Measurements from ENCODE around the gene GUCY1A2.

The GUCY1A2 gene

DNA sequence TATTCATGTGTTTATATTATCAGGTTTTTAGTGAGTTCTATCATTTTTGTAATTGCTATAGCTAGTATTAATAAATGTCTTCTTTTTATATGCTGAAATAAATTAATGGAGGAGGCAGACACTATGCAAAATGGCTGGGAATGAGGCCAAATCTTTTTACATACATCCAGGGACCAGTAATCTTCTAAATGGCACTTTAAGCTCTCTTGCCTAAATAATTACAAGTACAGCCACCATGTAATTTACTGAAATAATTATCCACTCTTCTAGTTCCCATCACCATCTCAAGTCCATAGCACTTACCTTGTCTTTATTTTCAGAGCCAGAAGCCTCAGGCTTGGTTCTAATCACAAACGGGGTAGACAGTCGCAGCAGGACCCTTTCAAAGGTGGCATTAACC, 79.1 kb downstream of the GUCY1A2 start:
- in situ Hi-C loops (cut with HindIII; ENCODE audit: low pct_ligation_motif_present, low sequenced_read_pairs), result no loop called here
- Histone ChIP-seq H3K36me3 (replicated peaks) (no peaks in the 10 kb centered on the region), H3K27ac (no peak overlapping the region), H3K27me3 (replicated peaks) (no peaks in the 10 kb centered on the region), H3K4me3 (ENCODE audit: low read depth, low read length) (no peak overlapping the region)
- TF ChIP-seq, protein P1, sequence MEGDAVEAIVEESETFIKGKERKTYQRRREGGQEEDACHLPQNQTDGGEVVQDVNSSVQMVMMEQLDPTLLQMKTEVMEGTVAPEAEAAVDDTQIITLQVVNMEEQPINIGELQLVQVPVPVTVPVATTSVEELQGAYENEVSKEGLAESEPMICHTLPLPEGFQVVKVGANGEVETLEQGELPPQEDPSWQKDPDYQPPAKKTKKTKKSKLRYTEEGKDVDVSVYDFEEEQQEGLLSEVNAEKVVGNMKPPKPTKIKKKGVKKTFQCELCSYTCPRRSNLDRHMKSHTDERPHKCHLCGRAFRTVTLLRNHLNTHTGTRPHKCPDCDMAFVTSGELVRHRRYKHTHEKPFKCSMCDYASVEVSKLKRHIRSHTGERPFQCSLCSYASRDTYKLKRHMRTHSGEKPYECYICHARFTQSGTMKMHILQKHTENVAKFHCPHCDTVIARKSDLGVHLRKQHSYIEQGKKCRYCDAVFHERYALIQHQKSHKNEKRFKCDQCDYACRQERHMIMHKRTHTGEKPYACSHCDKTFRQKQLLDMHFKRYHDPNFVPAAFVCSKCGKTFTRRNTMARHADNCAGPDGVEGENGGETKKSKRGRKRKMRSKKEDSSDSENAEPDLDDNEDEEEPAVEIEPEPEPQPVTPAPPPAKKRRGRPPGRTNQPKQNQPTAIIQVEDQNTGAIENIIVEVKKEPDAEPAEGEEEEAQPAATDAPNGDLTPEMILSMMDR (IDR thresholded peaks at IDR 0.05; ENCODE audit: low read depth, low read length, missing control alignments), result no peak
- no peak for DNase-seq

DNA sequence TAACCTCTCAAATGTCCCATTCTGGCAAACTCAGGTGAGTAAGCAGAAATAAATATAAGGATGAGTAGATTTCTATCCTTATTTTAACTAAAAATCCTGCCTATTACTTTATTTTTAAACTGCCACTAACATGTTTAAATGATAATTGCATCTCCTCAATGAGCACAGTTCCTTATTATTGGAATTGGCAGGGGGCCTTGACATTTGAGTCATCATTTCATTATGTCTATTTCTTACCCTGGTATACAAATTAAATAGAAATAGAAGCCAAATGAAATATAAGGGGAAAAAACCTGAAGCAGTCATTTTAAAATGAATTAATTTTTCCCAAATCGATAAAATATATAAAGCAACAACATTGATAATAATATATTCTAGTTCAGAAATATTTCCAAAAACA, 81.2 kb downstream of the GUCY1A2 start:
- no peak for DNase-seq
- Histone ChIP-seq H3K4me3 (ENCODE audit: low read depth, low read length) (no peak overlapping the region), H3K36me3 (replicated peaks) (no peaks in the 10 kb centered on the region), H3K27me3 (replicated peaks) (no peaks in the 10 kb centered on the region), H3K27ac (no peak overlapping the region)
- TF ChIP-seq, protein P1 (IDR thresholded peaks at IDR 0.05; ENCODE audit: low read depth, low read length, missing control alignments), result no peak
- in situ Hi-C loops (cut with HindIII; ENCODE audit: low pct_ligation_motif_present, low sequenced_read_pairs), result no loop called here

DNA sequence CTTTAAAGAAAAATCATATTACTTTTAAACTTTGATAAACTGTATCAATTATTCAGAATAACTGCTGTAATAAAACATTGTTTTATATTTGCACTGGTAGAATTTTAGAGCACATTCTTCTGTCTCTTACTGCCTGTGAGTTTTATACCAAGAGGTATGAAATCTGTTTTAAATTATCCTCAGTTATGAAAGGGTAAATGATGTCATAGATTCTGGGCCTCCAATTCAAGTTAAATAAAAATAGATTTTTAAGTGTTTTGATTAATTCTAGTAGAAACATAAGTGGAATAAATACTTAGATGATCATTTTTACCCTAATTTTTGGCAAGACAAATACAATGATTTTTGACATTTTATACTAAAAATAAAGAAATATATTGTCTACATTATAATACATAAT, 93.0 kb downstream of the GUCY1A2 start:
- in situ Hi-C loops (cut with HindIII; ENCODE audit: low pct_ligation_motif_present, low sequenced_read_pairs), result no loop called here
- Histone ChIP-seq H3K36me3 (replicated peaks) (no peaks in the 10 kb centered on the region), H3K4me3 (ENCODE audit: low read depth, low read length) (no peak overlapping the region), H3K27me3 (replicated peaks) (no peaks in the 10 kb centered on the region), H3K27ac (no peak overlapping the region)
- TF ChIP-seq, protein P1 (IDR thresholded peaks at IDR 0.05; ENCODE audit: low read depth, low read length, missing control alignments), result no peak
- no peak for DNase-seq

DNA sequence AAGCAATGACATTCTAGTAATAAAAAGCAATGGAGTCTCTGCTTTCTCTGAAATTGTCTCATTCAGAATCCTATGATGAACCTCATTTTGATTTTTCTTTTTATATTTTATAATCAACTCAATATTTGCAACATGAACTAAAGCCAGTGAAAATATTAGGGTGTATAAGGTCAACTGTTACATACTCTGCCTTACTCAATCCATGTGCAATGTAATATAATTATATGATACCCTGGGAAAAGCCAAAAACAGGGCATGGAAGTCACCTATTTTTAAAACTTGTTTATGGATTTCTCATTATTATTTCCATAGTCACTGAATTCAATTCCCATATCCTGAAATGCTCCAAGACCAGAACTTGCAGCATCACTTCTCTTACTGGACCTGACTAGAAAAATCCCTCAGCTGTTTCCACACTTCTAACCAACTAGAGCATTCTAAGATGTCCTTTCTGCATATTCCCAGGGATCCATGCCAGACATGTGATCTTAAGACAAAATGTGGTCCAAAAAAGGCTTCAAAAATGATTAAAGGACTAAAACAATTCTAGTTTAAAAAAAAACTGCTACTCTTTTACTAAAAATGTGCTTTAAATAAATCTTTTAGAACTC, 97.3 kb downstream of the GUCY1A2 start:
- in situ Hi-C loops (cut with HindIII; ENCODE audit: low pct_ligation_motif_present, low sequenced_read_pairs), result no loop called here
- DNase-seq, result no peak
- TF ChIP-seq, protein P1 (IDR thresholded peaks at IDR 0.05; ENCODE audit: low read depth, low read length, missing control alignments), result no peak
- no peaks in the 10 kb centered on the region for H3K36me3 ChIP-seq (replicated peaks)
- no peak overlapping the region for H3K4me3 ChIP-seq (ENCODE audit: low read depth, low read length)
- no peak overlapping the region for H3K27ac ChIP-seq
- H3K27me3 ChIP-seq (replicated peaks), result no peaks in the 10 kb centered on the region

DNA sequence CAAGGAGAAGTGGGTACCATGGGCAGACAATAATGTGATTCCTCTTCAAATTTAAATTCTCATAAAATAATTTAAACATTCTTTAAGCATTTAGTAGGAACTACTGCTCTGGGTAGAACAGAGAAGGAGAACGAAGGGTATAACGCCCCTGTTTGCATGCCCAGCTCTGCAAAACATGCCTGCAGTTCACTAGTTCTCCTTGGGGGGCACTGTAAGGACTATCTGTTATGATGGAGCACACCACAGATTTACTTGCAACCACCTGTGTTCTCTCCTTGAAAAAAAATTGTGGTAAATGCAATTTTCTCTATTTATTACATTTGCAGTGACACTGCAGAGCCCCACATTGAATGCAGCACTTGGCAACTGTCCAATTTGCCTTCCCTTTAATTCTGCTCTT, 100.3 kb downstream of the GUCY1A2 start:
- TF ChIP-seq, protein P1 (IDR thresholded peaks at IDR 0.05; ENCODE audit: low read depth, low read length, missing control alignments), result peak; percentile 70
- Histone ChIP-seq H3K27ac (no peak overlapping the region), H3K27me3 (replicated peaks) (no peaks in the 10 kb centered on the region), H3K36me3 (replicated peaks) (no peaks in the 10 kb centered on the region), H3K4me3 (ENCODE audit: low read depth, low read length) (no peak overlapping the region)
- no peak for DNase-seq
- in situ Hi-C loops (cut with HindIII; ENCODE audit: low pct_ligation_motif_present, low sequenced_read_pairs), result no loop called here

DNA sequence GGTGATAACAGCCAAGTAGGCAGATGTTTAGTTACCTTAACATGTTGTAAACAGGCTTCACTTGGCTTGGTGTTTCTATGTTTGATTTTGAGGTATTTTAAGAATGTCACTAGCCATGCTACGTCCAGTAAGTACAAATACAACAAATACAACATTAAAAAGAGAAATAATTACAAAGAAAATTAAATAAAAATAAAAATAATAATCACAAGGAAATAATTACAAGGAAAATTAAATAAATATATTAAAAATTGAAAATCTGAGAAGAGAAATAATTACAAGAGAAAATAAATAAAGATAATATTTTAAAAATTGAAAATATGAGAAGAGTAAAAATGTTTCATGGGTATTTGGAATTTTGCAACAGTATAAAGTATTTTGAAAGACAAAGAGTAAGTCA, 103.9 kb downstream of the GUCY1A2 start:
- H3K36me3 ChIP-seq (replicated peaks), result no peaks in the 10 kb centered on the region
- in situ Hi-C loops (cut with HindIII; ENCODE audit: low pct_ligation_motif_present, low sequenced_read_pairs), result no loop called here
- no peaks in the 10 kb centered on the region for H3K27me3 ChIP-seq (replicated peaks)

More for the DNA sequence above, 103.9 kb downstream of the GUCY1A2 start:
- TF ChIP-seq, protein P1 (IDR thresholded peaks at IDR 0.05; ENCODE audit: low read depth, low read length, missing control alignments), result no peak
- H3K27ac ChIP-seq, result no peak overlapping the region
- H3K4me3 ChIP-seq (ENCODE audit: low read depth, low read length), result no peak overlapping the region
- no peak for DNase-seq
